Right ventricle myocardium superior (tissue), 1 donor: Measurements from ENCODE around the gene MTUS2. TPM values are rescaled to one million over a fixed set of nuclear protein-coding genes. Genes with fewer than 3 reads are reported as not detected.

ENCODE experiments used
- ATAC-seq: fragments of 200-7000 bp; cut with Tn5 transposase; one replicate; pipeline ENCODE4 v1.9.1; 2020; ENCODE audit warnings: mild to moderate bottlenecking; ENCODE audit not compliant: poor library complexity
- DNase-seq: peaks from one replicate; pipeline ENCODE4 v3.0.0-alpha.2; 2020
- intact Hi-C: fragments of 100-400 bp; cut with DNase I; formaldehyde crosslinking; loops from one replicate; pipeline ENCODE4 v1.11.2; 2022
- total RNA-seq: library from RNA; stranded (reverse); fragmentation: NEBNext Ultra II Directional; extraction: Animal tissue kit (Norgen Biotek cat#: 25700); gene quantifications from one replicate; pipeline ENCODE4 v1.2.1, GENCODE V29; 2021
- donor health status: DM: no; HTN: yes; CAD: no; lungs with severe emphysema.

MTUS2 gene
- total RNA-seq, 1 donor from 2014 or later, result 118 TPM

DNA sequence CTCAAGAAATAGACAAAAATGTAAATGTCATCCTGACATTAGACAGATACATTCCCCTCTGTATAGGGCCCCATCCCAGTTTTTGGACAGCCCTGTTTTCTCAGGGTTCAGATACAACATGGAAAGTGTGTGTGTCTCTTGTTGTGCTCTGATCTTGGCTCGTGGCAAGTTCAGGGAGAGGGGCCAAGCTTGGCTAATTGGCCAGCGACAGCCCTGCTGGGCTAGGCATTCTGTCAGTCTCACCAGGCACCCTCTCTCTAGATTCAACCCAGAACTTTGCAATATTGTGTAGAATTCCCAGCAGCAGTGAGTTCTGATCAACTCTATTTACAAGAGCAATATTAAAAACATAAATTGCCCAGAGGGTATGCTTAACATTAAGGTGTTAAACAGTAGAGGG lies 30.1 kb downstream of the MTUS2 start:
- ATAC-seq (no peak), DNase-seq (no peak)
- intact Hi-C loops, result no loop called here

DNA sequence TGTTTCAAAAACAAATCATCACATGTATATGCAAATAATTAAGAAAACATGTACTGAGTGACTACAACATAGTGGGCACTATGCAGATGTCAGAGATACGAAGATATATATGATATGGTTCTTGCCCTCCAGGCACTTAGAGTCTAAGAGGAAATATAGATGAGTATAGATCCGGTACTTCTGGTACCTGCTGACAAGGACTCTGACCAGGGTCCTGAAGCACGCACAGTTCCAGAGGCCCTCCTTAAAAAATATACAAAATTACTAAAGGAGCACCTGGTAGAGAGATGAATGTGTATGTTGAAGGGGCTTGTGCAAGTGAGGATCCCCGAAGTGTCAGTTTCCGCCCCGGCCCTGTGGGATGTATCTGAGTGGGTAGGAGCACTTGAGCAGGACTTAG lies 31.3 kb downstream of the MTUS2 start:
- ATAC-seq, result no peak
- intact Hi-C loops, result no loop called here
- DNase-seq, result no peak

DNA sequence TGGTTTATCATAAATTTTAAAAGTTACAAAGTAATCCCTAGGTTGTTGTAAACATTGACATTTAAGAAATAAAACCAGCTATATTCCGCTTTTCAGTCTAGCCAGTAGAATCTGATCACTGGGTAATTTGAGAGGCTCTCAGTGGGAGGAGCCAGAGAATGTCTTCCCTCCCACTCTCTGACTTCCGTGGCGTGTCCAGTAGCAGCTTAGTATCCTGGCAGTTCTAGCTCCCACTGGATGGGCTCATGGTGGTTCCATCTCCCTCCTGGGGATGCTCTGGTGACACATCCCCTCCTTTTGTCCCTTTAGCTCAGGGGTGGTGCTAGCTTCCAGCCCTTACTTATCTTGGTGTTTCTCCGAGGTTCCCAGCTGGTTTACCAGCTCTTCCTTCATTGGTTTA lies 34.5 kb downstream of the MTUS2 start:
- no peak for ATAC-seq
- intact Hi-C loops, result no loop called here
- DNase-seq, result no peak

GRCh38 chr13:28856287-28856686 lies 36.1 kb downstream of the MTUS2 start:
- no peak for ATAC-seq
- intact Hi-C loops, result no loop called here

GRCh38 chr13:28859069-28859468 lies 38.9 kb downstream of the MTUS2 start:
- ATAC-seq, result no peak
- intact Hi-C loops, result no loop called here

More at GRCh38 chr13:28856287-28856686, 36.1 kb downstream of the MTUS2 start:
- no peak for DNase-seq

GRCh38 chr13:28859717-28860116 lies 39.6 kb downstream of the MTUS2 start:
- DNase-seq (no peak), ATAC-seq (no peak)
- intact Hi-C loops, result no loop called here

More at GRCh38 chr13:28859069-28859468, 38.9 kb downstream of the MTUS2 start:
- DNase-seq, result no peak

DNA sequence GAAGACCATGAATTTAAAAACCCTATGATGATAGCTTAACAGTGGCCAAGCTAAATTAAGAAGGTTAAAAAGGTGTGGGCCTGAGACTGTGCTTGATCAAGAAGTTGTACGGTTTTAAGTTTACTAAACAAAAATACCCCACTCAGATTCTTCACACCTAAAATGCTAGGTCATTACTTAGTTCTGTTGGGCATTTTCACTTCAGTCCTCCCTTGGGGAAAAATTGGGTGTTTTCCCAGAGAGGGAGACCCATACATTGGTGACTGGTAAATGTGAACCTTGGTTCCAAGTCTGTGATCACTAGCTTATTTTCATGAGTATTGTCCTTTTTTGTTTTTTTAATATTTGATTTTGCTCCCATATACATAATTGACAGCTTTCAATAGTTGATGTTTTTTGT lies 44.4 kb downstream of the MTUS2 start:
- DNase-seq (no peak), ATAC-seq (no peak)
- intact Hi-C loops, result no loop called here

DNA sequence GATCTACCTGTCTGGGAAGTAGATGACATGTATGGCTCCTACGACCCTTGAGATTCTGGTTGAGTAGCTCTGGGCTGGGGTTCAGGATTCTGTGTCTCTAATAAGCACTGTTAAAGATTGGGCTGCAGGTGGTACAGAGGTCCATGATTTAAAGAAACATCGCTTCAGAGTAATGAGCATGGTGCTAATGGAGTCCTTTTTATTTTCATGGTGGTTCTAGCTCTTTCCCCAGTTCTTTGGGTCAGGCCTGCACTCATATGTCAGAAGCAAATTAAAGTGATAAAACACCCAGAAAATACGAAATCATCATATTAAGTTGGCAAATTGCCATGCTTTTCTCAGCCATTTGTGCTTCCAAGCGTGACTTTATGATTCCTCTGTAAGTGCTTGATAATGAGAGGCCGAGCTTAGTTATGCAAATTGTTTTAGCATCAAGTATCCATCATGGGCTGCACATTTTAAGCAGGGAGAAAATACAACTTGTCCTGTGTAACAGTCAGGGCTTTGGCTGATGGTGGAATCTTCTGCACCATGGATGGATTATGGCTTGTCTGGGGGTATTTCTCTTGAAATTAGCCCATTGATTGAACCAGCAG lies 45.1 kb downstream of the MTUS2 start:
- intact Hi-C loops, result no loop called here
- DNase-seq (no peak), ATAC-seq (no peak)

DNA sequence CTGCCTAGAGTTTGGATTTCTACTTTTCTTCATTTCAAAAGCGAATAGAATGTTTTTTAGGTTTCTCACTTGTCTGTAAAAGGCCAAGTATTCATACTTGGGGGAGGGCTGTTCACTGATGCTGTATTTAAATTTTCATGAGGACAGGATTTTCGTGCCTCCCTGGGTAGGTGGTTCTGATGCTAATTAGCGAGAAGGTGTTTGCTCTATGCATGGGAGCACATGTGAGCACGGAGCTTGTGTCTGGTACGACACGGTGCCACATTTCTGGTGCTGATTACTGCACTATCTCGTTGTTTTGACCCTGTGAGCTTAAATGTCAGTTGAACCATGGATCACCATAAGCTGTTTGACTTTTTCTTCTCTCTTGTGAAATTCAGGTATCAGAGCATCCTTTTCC lies 45.8 kb downstream of the MTUS2 start:
- ATAC-seq (no peak), DNase-seq (no peak)
- intact Hi-C loops, result no loop called here

GRCh38 chr13:28866932-28867331 lies 46.8 kb downstream of the MTUS2 start:
- no peak for DNase-seq
- peak; percentile 80 for ATAC-seq
- intact Hi-C loops, result no loop called here

GRCh38 chr13:28867564-28867963 lies 47.4 kb downstream of the MTUS2 start:
- ATAC-seq, result peak; percentile 86
- no peak for DNase-seq

GRCh38 chr13:28872427-28873176 lies 52.5 kb downstream of the MTUS2 start:
- intact Hi-C loops, result no loop called here
- ATAC-seq, result no peak
- no peak for DNase-seq

More at GRCh38 chr13:28867564-28867963, 47.4 kb downstream of the MTUS2 start:
- intact Hi-C loops, result no loop called here

- no peak for ATAC-seq
- no peak for DNase-seq
- intact Hi-C loops, result no loop called here
These were observed 55.9 kb downstream of the MTUS2 start for GRCh38 chr13:28875846-28876615.

DNA sequence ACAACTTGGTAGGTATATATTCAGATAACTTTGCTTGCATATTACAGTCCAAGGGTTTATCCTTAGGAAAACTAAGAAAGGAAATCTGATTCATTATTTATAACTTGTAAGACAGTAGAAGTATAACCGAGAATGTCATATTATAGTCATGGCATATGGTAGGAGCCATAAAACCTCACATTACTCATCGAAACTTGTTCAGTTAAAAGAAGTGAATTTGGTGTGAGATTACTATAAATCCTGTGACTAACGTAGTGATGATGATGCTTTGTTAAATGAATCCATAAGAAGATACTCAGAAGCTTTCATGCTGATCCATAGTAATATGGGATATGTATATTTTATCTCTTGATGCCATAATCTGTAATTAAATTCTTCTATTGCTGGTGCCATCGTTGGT lies 57.3 kb downstream of the MTUS2 start:
- intact Hi-C loops, result no loop called here
- ATAC-seq (no peak), DNase-seq (no peak)

DNA sequence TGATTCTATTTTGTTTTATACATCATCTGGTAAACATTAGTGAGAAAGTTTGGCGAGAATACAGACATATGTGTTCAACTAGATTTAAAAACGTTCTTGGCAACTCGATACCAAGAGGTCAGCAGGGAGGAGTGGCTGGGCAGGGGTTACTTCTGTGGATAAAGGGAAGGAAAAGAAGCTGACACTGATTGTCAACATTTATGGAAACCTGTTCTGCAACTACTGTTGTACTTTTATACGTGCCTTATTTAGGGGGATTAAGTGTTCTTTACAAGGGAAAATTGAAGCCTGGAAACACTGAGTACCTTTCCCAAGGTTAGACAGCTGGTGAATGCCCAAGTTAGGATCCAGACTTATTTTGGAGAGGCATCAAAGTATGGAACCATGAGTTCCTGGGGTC lies 65.0 kb downstream of the MTUS2 start:
- no peak for DNase-seq
- intact Hi-C loops, result no loop called here
- no peak for ATAC-seq

DNA sequence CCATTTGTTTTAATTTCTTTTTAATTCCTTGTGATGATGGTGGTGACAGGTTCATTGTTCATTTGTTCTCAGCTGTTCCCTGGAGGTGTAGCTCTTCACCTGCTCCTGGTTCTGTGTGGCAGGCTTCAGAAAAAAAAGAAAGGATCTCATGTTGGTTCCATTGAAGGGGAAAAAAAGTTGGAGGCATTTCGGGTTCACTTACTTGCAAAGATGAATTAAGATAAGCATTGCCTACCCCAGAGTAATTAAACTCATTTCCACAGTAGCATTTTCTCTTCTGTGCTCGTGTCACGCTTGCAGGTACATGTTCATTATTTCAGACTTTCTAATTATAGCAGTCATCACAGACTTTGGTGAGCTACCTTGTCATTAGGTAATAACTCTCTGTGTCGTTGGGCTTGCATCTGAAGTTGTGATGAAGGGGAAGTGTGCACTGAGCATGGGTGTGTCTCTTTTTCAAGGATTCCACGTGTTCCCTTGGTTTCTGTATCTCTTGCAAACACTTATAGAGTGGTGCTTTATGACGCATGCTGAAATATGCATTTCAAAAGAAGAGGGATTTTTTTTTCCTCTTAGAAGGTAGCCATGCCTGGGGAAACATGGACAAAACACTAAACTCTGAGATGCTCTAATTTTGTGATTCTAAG lies 69.1 kb downstream of the MTUS2 start:
- DNase-seq (no peak), ATAC-seq (no peak)
- intact Hi-C loops, result no loop called here

GRCh38 chr13:28890712-28891111 lies 70.6 kb downstream of the MTUS2 start:
- ATAC-seq (no peak), DNase-seq (no peak)
- intact Hi-C loops, result no loop called here

DNA sequence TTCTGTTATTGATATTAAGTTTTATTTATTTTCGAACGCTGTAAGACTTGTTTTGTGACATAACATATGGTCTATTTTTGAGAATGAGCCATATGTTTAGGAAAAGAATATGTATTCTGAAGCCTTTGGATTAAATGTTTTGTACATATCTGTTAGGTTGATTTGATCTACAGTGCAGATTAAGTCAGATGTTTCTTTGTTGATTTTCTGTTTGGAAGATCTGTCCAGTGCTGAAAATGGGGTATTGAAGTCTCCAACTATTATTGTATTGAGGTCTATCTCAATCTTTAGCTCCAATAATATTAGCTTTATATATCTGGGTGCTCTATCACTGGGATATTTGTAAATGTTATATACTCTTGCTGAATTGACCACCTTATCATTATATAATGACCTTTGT lies 97.9 kb downstream of the MTUS2 start:
- no peak for DNase-seq
- intact Hi-C loops, result no loop called here
- ATAC-seq, result no peak

DNA sequence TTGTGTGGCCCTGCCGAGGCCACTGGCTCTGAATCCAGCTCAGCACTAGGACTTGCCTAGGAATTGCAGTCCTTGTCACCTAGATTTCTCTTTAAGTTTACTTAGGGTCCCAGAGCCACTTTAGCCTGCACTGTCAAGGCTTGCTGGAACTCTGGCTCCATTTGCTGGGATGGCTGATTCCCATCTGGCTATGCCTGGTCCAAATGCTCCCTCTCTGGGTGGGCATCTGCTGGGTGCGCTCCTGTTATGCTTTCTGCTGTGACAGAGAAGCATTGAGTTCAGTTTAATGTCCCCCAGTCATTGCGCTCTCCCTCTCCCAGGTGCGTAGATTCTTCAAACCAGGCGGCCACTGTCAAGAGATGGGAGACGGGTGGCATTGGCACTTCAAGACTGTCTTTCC lies 102.2 kb downstream of the MTUS2 start:
- ATAC-seq, result no peak
- intact Hi-C loops, result no loop called here
- DNase-seq, result no peak
